Dendritic cell treated with granulocyte-macrophage colony-stimulating factor and Interleukin-4, amounts not matched to agents 40 ng/mL and 50 ng/mL, for 4 days (primary cell): ENCODE measurements around the gene MPHOSPH6.
"Not testable (repeated sequence)": the region's sequence is repeated elsewhere in the genome, so short reads cannot be mapped to it uniquely, and the experiment has no call there.

Experiments
- H3K27ac Mint-ChIP-seq: one replicate; pipeline ENCODE4 v1.8.0; 2022; ENCODE audit warnings: mild to moderate bottlenecking, mixed read lengths
- H3K27me3 Mint-ChIP-seq: one replicate; pipeline ENCODE4 v1.8.0; 2022; ENCODE audit warnings: mild to moderate bottlenecking, mixed read lengths
- H3K36me3 Mint-ChIP-seq: one replicate; pipeline ENCODE4 v1.8.0; 2022; ENCODE audit warnings: low read depth, mixed read lengths
- H3K4me1 Mint-ChIP-seq: one replicate; pipeline ENCODE4 v1.8.0; 2022; ENCODE audit warnings: low read depth, mixed read lengths
- H3K4me3 Mint-ChIP-seq: one replicate; pipeline ENCODE4 v1.8.0; 2022; ENCODE audit warnings: mild to moderate bottlenecking, moderate library complexity, mixed read lengths
- H3K9me3 Mint-ChIP-seq: one replicate; pipeline ENCODE4 v1.8.0; 2022; ENCODE audit warnings: mixed read lengths
- intact Hi-C: fragments of 100-400 bp; cut with micrococcal nuclease; formaldehyde crosslinking; loops from one replicate; pipeline ENCODE4 v1.15.0; 2022

MPHOSPH6 gene

GRCh38 chr16:82152641-82153112, 17.3 kb downstream of the MPHOSPH6 start:
- no peaks in the 10 kb centered on the region for H3K9me3 Mint-ChIP-seq
- H3K4me3 Mint-ChIP-seq, result no peak overlapping the region
- no peak overlapping the region for H3K27ac Mint-ChIP-seq
- peaks cover 12% of the 10 kb centered on the region for H3K4me1 Mint-ChIP-seq
- H3K36me3 Mint-ChIP-seq, result peaks cover 63% of the 10 kb centered on the region
- no peaks in the 10 kb centered on the region for H3K27me3 Mint-ChIP-seq
- intact Hi-C loops, result no loop called here

- intact Hi-C loops, result no loop called here
- Mint-ChIP-seq H3K4me3 (no peak overlapping the region), H3K27me3 (no peaks in the 10 kb centered on the region), H3K9me3 (no peaks in the 10 kb centered on the region), H3K27ac (no peak overlapping the region), H3K36me3 (peaks cover 63% of the 10 kb centered on the region), H3K4me1 (peaks cover 7% of the 10 kb centered on the region)
Observed at GRCh38 chr16:82152196-82152595, 17.8 kb downstream of the MPHOSPH6 start.

- Mint-ChIP-seq H3K4me1 (peaks cover 5% of the 10 kb centered on the region), H3K36me3 (peaks cover 66% of the 10 kb centered on the region), H3K9me3 (no peaks in the 10 kb centered on the region), H3K27me3 (no peaks in the 10 kb centered on the region), H3K27ac (no peak overlapping the region), H3K4me3 (no peak overlapping the region)
- intact Hi-C loops, result no loop called here
Observed at GRCh38 chr16:82150549-82150948, 19.5 kb downstream of the MPHOSPH6 start.

DNA sequence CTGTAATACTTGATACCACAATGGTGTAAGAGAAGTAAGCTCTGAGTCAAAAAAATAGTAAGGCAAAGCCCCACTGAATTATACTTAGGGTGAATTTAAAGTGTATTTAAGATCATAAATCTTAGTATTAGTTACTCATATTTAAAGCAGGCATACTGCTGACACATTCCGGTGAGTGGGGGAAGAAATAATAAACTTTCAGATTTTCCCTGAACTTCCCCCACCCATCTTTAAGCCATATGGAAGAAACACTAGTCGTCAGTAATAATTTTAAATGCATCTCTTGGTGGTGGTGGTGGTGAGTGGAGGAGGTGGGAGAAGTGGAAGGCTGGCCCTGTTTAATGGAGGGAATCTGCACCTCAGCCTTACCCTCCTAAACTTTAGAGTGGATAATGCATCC, 20.5 kb downstream of the MPHOSPH6 start:
- no peak overlapping the region for H3K4me3 Mint-ChIP-seq
- intact Hi-C loops, result no loop called here
- no peak overlapping the region for H3K27ac Mint-ChIP-seq
- H3K36me3 Mint-ChIP-seq, result peaks cover 60% of the 10 kb centered on the region
- no peaks in the 10 kb centered on the region for H3K27me3 Mint-ChIP-seq
- H3K9me3 Mint-ChIP-seq, result no peaks in the 10 kb centered on the region
- H3K4me1 Mint-ChIP-seq, result peaks cover 5% of the 10 kb centered on the region

DNA sequence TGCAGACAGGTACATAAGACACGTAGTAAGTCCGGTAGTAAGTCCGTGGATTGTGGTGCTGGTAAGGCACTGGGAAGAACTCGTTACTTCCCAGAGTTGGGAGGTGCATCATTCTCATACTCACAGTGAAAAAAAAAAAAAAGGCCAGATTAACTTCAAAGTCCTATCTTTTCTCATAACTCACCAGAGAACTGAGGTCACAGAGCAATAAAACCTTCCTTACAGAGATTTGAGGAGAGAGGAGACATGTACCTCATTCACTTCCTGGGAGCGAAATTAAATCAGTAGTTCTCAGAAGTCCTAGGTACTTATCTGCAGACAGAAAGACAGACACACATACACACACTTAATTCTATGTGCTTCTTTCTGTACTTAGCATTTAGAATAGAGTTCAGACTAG, 22.5 kb downstream of the MPHOSPH6 start:
- Mint-ChIP-seq H3K4me1 (no peaks in the 10 kb centered on the region), H3K36me3 (peaks cover 46% of the 10 kb centered on the region), H3K27me3 (no peaks in the 10 kb centered on the region), H3K27ac (no peak overlapping the region), H3K9me3 (no peaks in the 10 kb centered on the region), H3K4me3 (no peak overlapping the region)
- intact Hi-C loops, result no loop called here

GRCh38 chr16:82146957-82147356, 23.1 kb downstream of the MPHOSPH6 start:
- no peak overlapping the region for H3K27ac Mint-ChIP-seq

DNA sequence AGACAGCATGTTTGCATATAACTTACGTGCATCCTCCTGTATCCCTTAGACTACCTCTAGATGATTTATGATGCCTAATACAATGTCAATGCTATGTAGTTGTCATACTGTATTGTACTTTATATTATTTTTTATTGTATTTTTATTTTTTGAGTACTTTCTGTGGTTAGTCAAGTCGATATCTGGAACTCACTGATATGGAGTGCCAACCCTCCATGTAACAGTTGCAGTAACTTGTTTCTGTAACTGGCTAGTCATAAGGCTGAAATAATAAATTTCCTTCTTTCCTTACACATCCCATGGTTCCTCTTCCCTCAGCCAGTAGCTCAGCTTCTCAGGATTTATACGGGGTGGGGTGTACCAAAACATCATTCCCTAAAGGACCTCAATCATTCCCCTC, 23.5 kb downstream of the MPHOSPH6 start:
- Mint-ChIP-seq H3K9me3 (no peaks in the 10 kb centered on the region), H3K27me3 (no peaks in the 10 kb centered on the region), H3K36me3 (peaks cover 43% of the 10 kb centered on the region), H3K27ac (no peak overlapping the region), H3K4me1 (no peaks in the 10 kb centered on the region), H3K4me3 (no peak overlapping the region)
- intact Hi-C loops, result no loop called here

More at GRCh38 chr16:82146957-82147356, 23.1 kb downstream of the MPHOSPH6 start:
- intact Hi-C loops, result no loop called here
- H3K9me3 Mint-ChIP-seq, result no peaks in the 10 kb centered on the region
- no peak overlapping the region for H3K4me3 Mint-ChIP-seq
- no peaks in the 10 kb centered on the region for H3K27me3 Mint-ChIP-seq
- H3K4me1 Mint-ChIP-seq, result no peaks in the 10 kb centered on the region
- peaks cover 41% of the 10 kb centered on the region for H3K36me3 Mint-ChIP-seq

DNA sequence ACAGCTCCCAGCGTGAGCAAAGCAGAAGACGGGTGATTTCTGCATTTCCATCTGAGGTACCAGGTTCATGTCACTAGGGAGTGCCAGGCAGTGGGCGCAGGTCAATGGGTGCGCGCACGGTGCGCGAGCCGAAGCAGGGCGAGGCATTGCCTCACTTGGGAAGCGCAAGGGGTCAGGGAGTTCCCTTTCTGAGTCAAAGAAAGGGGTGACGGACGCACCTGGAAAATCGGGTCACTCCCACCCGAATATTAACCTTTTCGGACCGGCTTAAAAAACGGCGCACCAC, 30.8 kb downstream of the MPHOSPH6 start:
- H3K9me3 Mint-ChIP-seq, H3K27me3 Mint-ChIP-seq, H3K27ac Mint-ChIP-seq, intact Hi-C loops, H3K4me1 Mint-ChIP-seq, H3K4me3 Mint-ChIP-seq: not testable (repeated sequence)
- peaks cover 37% of the 10 kb centered on the region for H3K36me3 Mint-ChIP-seq

- Mint-ChIP-seq H3K4me3 (no peak overlapping the region), H3K27me3 (no peaks in the 10 kb centered on the region), H3K9me3 (no peaks in the 10 kb centered on the region), H3K4me1 (no peaks in the 10 kb centered on the region), H3K27ac (no peak overlapping the region), H3K36me3 (peaks cover 37% of the 10 kb centered on the region)
- intact Hi-C loops, result no loop called here
Observed at GRCh38 chr16:82138478-82139285, 31.3 kb downstream of the MPHOSPH6 start.

DNA sequence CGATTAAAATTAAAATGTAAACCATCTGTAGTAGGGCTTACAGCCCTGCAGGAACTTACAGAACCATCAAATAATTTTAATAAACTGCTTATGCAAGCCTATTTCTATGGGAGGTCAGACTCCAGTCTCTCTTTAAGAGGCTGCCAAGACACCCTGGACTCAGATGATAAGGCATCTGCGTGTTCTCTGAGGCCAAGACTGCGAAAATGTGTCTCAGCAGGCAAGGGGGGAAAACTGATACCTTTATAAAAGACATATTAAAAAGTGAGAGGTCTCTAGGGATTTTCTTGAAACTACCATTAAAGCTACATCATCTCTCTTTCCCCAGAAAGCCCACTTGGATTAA, 32.2 kb downstream of the MPHOSPH6 start:
- H3K27ac Mint-ChIP-seq, result no peak overlapping the region
- intact Hi-C loops, result no loop called here
- H3K36me3 Mint-ChIP-seq, result peaks cover 37% of the 10 kb centered on the region
- H3K4me3 Mint-ChIP-seq, result no peak overlapping the region
- H3K9me3 Mint-ChIP-seq, result no peaks in the 10 kb centered on the region
- H3K4me1 Mint-ChIP-seq, result no peaks in the 10 kb centered on the region
- H3K27me3 Mint-ChIP-seq, result no peaks in the 10 kb centered on the region

DNA sequence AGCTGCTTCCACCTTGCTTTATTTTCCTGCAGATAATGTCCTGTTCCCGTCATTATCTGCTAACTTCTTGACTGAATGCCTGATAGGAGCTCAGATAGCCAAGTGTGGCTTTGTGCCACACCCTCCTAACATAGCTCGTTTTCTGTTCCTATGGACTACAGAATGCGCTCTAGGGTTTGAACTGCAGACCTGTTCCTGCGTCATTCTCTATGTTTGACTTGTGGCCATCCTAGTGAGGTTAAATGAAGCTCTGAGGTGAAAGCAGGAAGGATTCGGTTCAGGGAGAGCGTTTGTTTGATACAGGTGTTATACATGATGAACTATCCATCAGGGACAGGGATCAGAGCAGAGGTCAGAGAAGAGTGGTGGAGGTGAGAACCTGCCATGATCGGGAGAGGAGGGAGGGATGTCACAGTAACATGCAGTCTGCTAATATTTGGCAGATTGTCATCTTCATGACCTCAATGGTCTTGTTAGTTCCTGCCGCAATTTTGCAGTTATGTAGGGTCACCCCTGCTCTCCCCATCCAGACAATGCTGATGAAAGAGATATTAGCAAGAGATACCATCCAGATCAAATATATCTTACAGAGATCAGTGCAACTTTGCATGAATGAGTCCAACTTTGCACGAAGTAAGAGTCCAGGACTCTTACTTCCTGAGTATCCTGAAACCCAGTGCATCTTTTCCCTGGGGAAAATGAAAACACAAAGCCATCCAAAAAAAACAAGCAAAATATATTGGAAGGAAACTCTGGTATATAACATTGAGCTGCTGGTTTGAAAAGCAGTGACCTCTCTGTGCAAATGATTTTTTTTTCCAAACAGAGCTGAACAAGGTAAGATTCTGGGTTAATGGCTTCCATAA, 32.8 kb downstream of the MPHOSPH6 start:
- no peak overlapping the region for H3K4me3 Mint-ChIP-seq
- H3K4me1 Mint-ChIP-seq, result no peaks in the 10 kb centered on the region
- no peaks in the 10 kb centered on the region for H3K27me3 Mint-ChIP-seq
- intact Hi-C loops, result no loop called here
- H3K36me3 Mint-ChIP-seq, result peaks cover 37% of the 10 kb centered on the region
- no peaks in the 10 kb centered on the region for H3K9me3 Mint-ChIP-seq
- no peak overlapping the region for H3K27ac Mint-ChIP-seq

GRCh38 chr16:82135844-82136243, 34.2 kb downstream of the MPHOSPH6 start:
- H3K4me3 Mint-ChIP-seq, result no peak overlapping the region

DNA sequence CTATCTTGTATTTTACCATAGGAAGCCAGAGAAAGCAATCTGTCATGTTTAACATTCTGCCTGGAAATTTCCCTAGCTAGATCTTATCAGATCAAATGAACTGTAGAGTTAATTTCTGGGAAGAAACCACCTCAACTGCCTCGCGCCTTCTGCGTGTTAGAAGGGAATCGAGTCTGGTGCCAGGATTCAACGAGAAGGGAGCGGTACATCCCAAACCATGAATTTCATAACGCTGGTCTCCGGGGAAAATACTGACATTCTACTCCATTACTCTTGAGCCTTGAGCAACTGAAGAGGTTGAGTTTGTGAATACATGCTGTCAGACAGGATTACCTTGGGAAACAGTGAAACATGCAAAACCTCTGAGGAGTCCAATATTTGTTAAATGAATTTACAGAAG, 35.2 kb downstream of the MPHOSPH6 start:
- Mint-ChIP-seq H3K27ac (no peak overlapping the region), H3K36me3 (peaks cover 25% of the 10 kb centered on the region), H3K9me3 (no peaks in the 10 kb centered on the region), H3K4me1 (no peaks in the 10 kb centered on the region), H3K27me3 (no peaks in the 10 kb centered on the region), H3K4me3 (no peak overlapping the region)
- intact Hi-C loops, result no loop called here

More at GRCh38 chr16:82135844-82136243, 34.2 kb downstream of the MPHOSPH6 start:
- H3K27ac Mint-ChIP-seq, result no peak overlapping the region
- H3K9me3 Mint-ChIP-seq, result no peaks in the 10 kb centered on the region
- H3K36me3 Mint-ChIP-seq, result peaks cover 30% of the 10 kb centered on the region
- H3K27me3 Mint-ChIP-seq, result no peaks in the 10 kb centered on the region
- no peaks in the 10 kb centered on the region for H3K4me1 Mint-ChIP-seq
- intact Hi-C loops, result no loop called here

GRCh38 chr16:82133798-82134197, 36.2 kb downstream of the MPHOSPH6 start:
- H3K4me3 Mint-ChIP-seq, result no peak overlapping the region
- H3K4me1 Mint-ChIP-seq, result no peaks in the 10 kb centered on the region
- peaks cover 18% of the 10 kb centered on the region for H3K36me3 Mint-ChIP-seq
- intact Hi-C loops, result no loop called here
- no peak overlapping the region for H3K27ac Mint-ChIP-seq
- H3K9me3 Mint-ChIP-seq, result no peaks in the 10 kb centered on the region
- no peaks in the 10 kb centered on the region for H3K27me3 Mint-ChIP-seq
